GM12878 (cell line): ENCODE measurements around the gene MCMBP. TPM values are rescaled to one million over a fixed set of nuclear protein-coding genes. Genes with fewer than 3 reads are reported as not detected.
A peak's percentile ranks its signal among the peaks of the same experiment; 100 is the strongest.

Experiments used
- ATAC-seq: fragments of 200-7000 bp; cut with Tn5 transposase; 3 replicates; pipeline ENCODE4 v1.9.1; 2020; ENCODE audit warnings: mild to moderate bottlenecking, moderate library complexity
- BruUV-seq: library from RNA; stranded (reverse); fragments of 400-500 nt; replicated peaks from 2 replicates; lab custom pipeline; 2021; lab: Mats Ljungman, UMichigan
- CTCF ChIA-PET: fragments of 300-600 bp; sonication (Branson Sonifier 250); formaldehyde crosslinking; extraction: SDS; loops from one replicate; lab custom pipeline; 2021; ENCODE audit warnings: inconsistent platforms; lab: Yijun Ruan, JAX
- POLR2A ChIA-PET: fragments of 350-600 bp; formaldehyde crosslinking; extraction: SDS; loops from one replicate; lab custom pipeline; 2021; ENCODE audit warnings: inconsistent platforms; lab: Charles Lee
- RAD21 ChIA-PET: fragments of 300-600 bp; sonication (Branson Sonifier 250); formaldehyde crosslinking; loops from one replicate; lab custom pipeline; 2023; ENCODE audit warnings: antibody characterized with exemption; ENCODE audit not compliant: unreplicated experiment; lab: Charles Lee
- SMC1A ChIA-PET: fragments of 300-600 bp; sonication (Branson Sonifier 250); formaldehyde crosslinking; loops from one replicate; lab custom pipeline; 2023; ENCODE audit not compliant: unreplicated experiment, uncharacterized antibody; lab: Charles Lee
- DNase-seq: peaks from one replicate; pipeline ENCODE4 v3.0.0-alpha.2; 2011; ENCODE audit warnings: low read depth, low spot score
- FAIRE-seq: peaks from 3 replicates; lab custom pipeline; 2011; peaks lifted over from hg19 to GRCh38; lab: Jason Lieb, UNC
- H2AFZ ChIP-seq: 2 replicates; pipeline ENCODE4 v1.6.0; 2011; ENCODE audit warnings: low read depth, low read length, control low read depth; ENCODE audit not compliant: control insufficient read depth
- H3K27ac ChIP-seq: 2 replicates; pipeline ENCODE4 v1.5.1; 2011; ENCODE audit warnings: control low read depth; ENCODE audit not compliant: control insufficient read depth, insufficient read depth
- H3K27me3 ChIP-seq, 2 experiments: replicated peaks in 1 of 2; 2 replicates each; pipeline versions ENCODE4 v1.6.0 to v1.6.1; 2011; ENCODE audit warnings: low read length in 1 of 2; ENCODE audit not compliant: control insufficient read depth in 2 of 2, insufficient read depth in 2 of 2
- H3K36me3 ChIP-seq, 2 experiments: 2 replicates each; pipeline ENCODE4 v1.5.1; 2011; ENCODE audit warnings: low read length in 1 of 2; ENCODE audit not compliant: control insufficient read depth in 2 of 2, insufficient read depth in 2 of 2
- H3K4me1 ChIP-seq: 2 replicates; pipeline ENCODE4 v1.6.1; 2011; ENCODE audit warnings: mild to moderate bottlenecking, low read length, moderate library complexity, mixed read lengths; ENCODE audit not compliant: control insufficient read depth, insufficient read depth
- H3K4me2 ChIP-seq: 2 replicates; pipeline ENCODE4 v1.6.0; 2011; ENCODE audit warnings: control low read depth; ENCODE audit not compliant: control insufficient read depth, insufficient read depth
- H3K4me3 ChIP-seq: fragments of 200-600 bp; sonication (generic); 2 replicates; pipeline ENCODE4 v1.5.1; 2016
- H3K79me2 ChIP-seq: 2 replicates; pipeline ENCODE4 v1.6.0; 2011; ENCODE audit warnings: low read length; ENCODE audit not compliant: control insufficient read depth, insufficient read depth
- H3K9ac ChIP-seq: 2 replicates; pipeline ENCODE4 v1.8.0; 2011; ENCODE audit warnings: low read length, control low read depth, mixed read lengths; ENCODE audit not compliant: control insufficient read depth, insufficient read depth
- H3K9me3 ChIP-seq: replicated peaks from 3 replicates; pipeline ENCODE4 v1.5.1; 2011; ENCODE audit warnings: mild to moderate bottlenecking, low read length; ENCODE audit not compliant: control insufficient read depth, insufficient read depth
- H4K20me1 ChIP-seq: 2 replicates; pipeline ENCODE4 v1.6.0; 2011; ENCODE audit not compliant: control insufficient read depth, insufficient read depth
- IRF4 ChIP-seq: IDR thresholded peaks from 2 replicates; pipeline ENCODE4 v1.6.1; 2011; ENCODE audit warnings: low read depth, low read length
- KDM1A ChIP-seq: fragments of 200-600 bp; sonication (generic); IDR thresholded peaks from 2 replicates; pipeline ENCODE4 v1.6.1; 2016; ENCODE audit warnings: borderline replicate concordance
- KLF5 ChIP-seq: fragments of 450-650 bp; IDR thresholded peaks from 2 replicates; pipeline ENCODE4 v1.6.1; 2014; ENCODE audit warnings: mild to moderate bottlenecking; ENCODE audit not compliant: partially characterized antibody
- LARP7 ChIP-seq: fragments of 450-650 bp; IDR thresholded peaks from 2 replicates; pipeline ENCODE4 v1.6.1; 2017; ENCODE audit warnings: mild to moderate bottlenecking
- NFIC ChIP-seq: IDR thresholded peaks from 2 replicates; pipeline ENCODE4 v1.6.1; 2012; ENCODE audit warnings: low read depth, mild to moderate bottlenecking, inconsistent platforms, low read length, moderate library complexity
- NFYB ChIP-seq: IDR thresholded peaks from 2 replicates; pipeline ENCODE4 v1.6.1; 2011; ENCODE audit warnings: low read depth, mild to moderate bottlenecking, low read length, improper control_type of control experiment, moderate library complexity; ENCODE audit not compliant: insufficient read depth
- PAX8 ChIP-seq: fragments of 450-650 bp; IDR thresholded peaks from 2 replicates; pipeline ENCODE4 v1.6.1; 2017; ENCODE audit warnings: mild to moderate bottlenecking, moderate library complexity
- POLR2AphosphoS2 ChIP-seq: IDR thresholded peaks from 2 replicates; pipeline ENCODE4 v1.6.1; 2011; ENCODE audit warnings: low read depth, mild to moderate bottlenecking, low read length, improper control_type of control experiment, moderate library complexity
- SPI1 ChIP-seq: IDR thresholded peaks from 2 replicates; pipeline ENCODE4 v1.6.1; 2011; ENCODE audit warnings: low read depth, mild to moderate bottlenecking, low read length, moderate library complexity, borderline replicate concordance; ENCODE audit not compliant: insufficient read depth
- SRF ChIP-seq, 2 experiments: IDR thresholded peaks; 2 replicates each; pipeline ENCODE4 v1.6.1; 2011; ENCODE audit warnings: low read depth in 2 of 2, low read length in 2 of 2, mild to moderate bottlenecking in 1 of 2, moderate library complexity in 1 of 2
- TCF7 ChIP-seq: IDR thresholded peaks from 2 replicates; pipeline ENCODE4 v1.6.1; 2014; ENCODE audit warnings: antibody characterized with exemption, borderline replicate concordance
- ZNF622 ChIP-seq: fragments of 450-650 bp; IDR thresholded peaks from 2 replicates; pipeline ENCODE4 v1.6.1; 2017; ENCODE audit warnings: mild to moderate bottlenecking, inconsistent platforms
- ZZZ3 ChIP-seq: IDR thresholded peaks from 2 replicates; pipeline ENCODE4 v1.6.1; 2011; ENCODE audit warnings: low read depth; ENCODE audit not compliant: control insufficient read depth, insufficient read length
- WGBS: methylation state at CpG from one replicate; pipeline ENCODE4 v1.1.6; 2016; ENCODE audit warnings: low lambda C conversion rate; ENCODE audit not compliant: insufficient replicate concordance, insufficient coverage; ENCODE audit errors: missing lambda C conversion rate; 5-methylcytosine and 5-hydroxymethylcytosine counted together
- in situ Hi-C: fragments of 300-500 bp; cut with MboI; formaldehyde crosslinking; loops from 9 replicates; pipeline ENCODE4 v1.14.3; 2018; ENCODE audit warnings: mixed read lengths
- intact Hi-C: fragments of 100-400 bp; cut with micrococcal nuclease; formaldehyde crosslinking; loops from one replicate; pipeline ENCODE4 v1.14.2; 2022; ENCODE audit not compliant: unreplicated experiment
- polyA plus RNA-seq, 11 experiments: library from polyadenylated mRNA; depleted of rRNA in 4 of 11; unstranded in 6 of 11; stranded (reverse) in 5 of 11; fragments of >200 nt; fragmentation: Nextera tagmentation in 4 of 11; fragmentation: Illumina TruSeq in 1 of 11; extraction: Ambion mirVana in 4 of 11; extraction: Trizol in 1 of 11; gene quantifications; 1 replicate in 1 of 11; 2 replicates in 10 of 11; pipeline versions ENCODE4 v1.2.1 to v1.2.3, GENCODE V29; 2011 to 2016; ENCODE audit warnings: inconsistent platforms in 2 of 11, missing spikeins in 2 of 11, low read depth in 1 of 11
- total RNA-seq, 4 experiments: library from RNA; depleted of rRNA in 3 of 4; stranded (reverse); fragments of >200 nt in 3 of 4; fragmentation: Illumina TruSeq in 1 of 4; extraction: Trizol in 1 of 4; gene quantifications; 2 replicates each; pipeline versions ENCODE4 v1.2.1 to v1.2.3, GENCODE V29; 2013 to 2021
- TF ChIP-seq, protein P1 (sequence below): IDR thresholded peaks from 2 replicates; pipeline ENCODE4 v1.6.1; 2011; ENCODE audit warnings: low read depth, low read length, improper control_type of control experiment, borderline replicate concordance
- TF ChIP-seq, protein P2 (sequence below): IDR thresholded peaks from 2 replicates; pipeline ENCODE4 v1.6.1; 2012; ENCODE audit warnings: low read depth, low read length, improper control_type of control experiment
- TF ChIP-seq, protein P3 (sequence below): fragments of 450-650 bp; IDR thresholded peaks from 2 replicates; pipeline ENCODE4 v1.6.1; 2014; ENCODE audit warnings: mild to moderate bottlenecking

MCMBP gene
- total and polyA plus RNA-seq, 10 of the 15 experiments (the other 5 are each of a cell fraction or from before 2014, with no cell fraction given): 7.6 to 93.1 (median 75.7) TPM

DNA sequence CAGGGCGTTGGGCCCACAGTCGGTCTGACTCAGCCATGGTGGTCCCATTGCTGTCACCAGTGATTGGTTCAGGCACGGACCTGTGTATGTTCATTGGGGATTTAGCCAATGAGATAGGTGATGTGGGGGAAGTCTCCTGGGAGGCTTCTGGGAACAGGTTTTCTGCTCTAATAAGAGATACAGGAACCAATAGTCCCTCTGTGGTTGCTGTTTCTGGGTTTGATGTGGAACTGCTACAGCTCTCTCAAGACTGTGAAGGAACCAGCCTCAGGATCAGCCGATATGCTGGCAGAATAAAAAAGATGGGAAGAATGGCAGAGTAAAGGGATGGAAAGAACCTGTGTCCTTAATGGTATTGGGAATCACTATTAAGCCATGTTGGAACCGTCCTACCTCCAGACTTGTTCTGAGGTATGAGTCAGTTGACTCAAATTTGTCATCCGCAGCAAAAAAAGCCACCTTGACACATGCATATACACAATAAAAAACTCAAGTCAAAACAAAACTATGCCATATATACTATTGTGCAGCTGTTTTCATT is 70.6 kb downstream of the MCMBP start (continued):
- no peak for TF ChIP-seq ZZZ3
- 0 out of 2 replicates have a peak, but pooled peaks have one; percentile 19 for TF ChIP-seq SPI1
- TF ChIP-seq, protein P1, sequence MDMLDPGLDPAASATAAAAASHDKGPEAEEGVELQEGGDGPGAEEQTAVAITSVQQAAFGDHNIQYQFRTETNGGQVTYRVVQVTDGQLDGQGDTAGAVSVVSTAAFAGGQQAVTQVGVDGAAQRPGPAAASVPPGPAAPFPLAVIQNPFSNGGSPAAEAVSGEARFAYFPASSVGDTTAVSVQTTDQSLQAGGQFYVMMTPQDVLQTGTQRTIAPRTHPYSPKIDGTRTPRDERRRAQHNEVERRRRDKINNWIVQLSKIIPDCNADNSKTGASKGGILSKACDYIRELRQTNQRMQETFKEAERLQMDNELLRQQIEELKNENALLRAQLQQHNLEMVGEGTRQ: no peak
- peak; percentile 71 for TF ChIP-seq NFIC
- TF ChIP-seq POLR2AphosphoS2: no peak
- TF ChIP-seq, all 136 proteins: peak for 19

DNA sequence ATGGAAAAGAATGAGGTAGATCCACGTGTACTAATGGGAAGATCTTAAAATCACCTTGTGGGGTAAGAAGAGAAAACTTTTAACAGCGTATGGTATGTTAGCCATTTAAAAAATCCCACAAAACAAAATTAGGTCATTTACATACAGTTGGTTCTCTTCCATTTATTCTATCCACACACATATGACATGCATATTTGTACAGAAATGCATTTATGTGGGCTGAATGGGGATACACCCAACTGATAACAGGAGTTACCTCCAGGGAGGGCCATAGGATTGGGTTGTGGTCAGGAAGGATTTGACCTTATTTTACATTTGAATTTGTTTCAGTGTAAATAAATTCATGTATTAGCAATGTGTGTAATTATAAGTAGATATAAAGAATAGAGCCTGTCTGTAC is 71.5 kb downstream of the MCMBP start:
- Histone ChIP-seq H3K9me3 (no peaks in the 10 kb centered on the region), H3K4me2 (no peak overlapping the region), H3K27ac (no peak overlapping the region), H4K20me1 (no peaks in the 10 kb centered on the region), H3K4me3 (no peak overlapping the region), H3K27me3 (no peaks in the 10 kb centered on the region), H3K79me2 (no peaks in the 10 kb centered on the region), H3K36me3 (no peaks in the 10 kb centered on the region; a peak in 3 of 4 replicates), H3K4me1 (peaks cover 5% of the 10 kb centered on the region; the same call in 1 of the 2 replicates), H3K9ac (no peak overlapping the region), H2AFZ (no peak overlapping the region)
- TF ChIP-seq, protein P2, sequence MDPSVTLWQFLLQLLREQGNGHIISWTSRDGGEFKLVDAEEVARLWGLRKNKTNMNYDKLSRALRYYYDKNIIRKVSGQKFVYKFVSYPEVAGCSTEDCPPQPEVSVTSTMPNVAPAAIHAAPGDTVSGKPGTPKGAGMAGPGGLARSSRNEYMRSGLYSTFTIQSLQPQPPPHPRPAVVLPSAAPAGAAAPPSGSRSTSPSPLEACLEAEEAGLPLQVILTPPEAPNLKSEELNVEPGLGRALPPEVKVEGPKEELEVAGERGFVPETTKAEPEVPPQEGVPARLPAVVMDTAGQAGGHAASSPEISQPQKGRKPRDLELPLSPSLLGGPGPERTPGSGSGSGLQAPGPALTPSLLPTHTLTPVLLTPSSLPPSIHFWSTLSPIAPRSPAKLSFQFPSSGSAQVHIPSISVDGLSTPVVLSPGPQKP: no peak
- TF ChIP-seq TCF7 (no peak), LARP7 (no peak), NFYB (no peak), SRF (IDR thresholded peaks at IDR 0.05; ENCODE audit: low read depth in 2 of 2, low read length in 2 of 2) (no peak), PAX8 (no peak), KLF5 (no peak), ZNF622 (no peak), IRF4 (no peak), KDM1A (no peak)
- TF ChIP-seq, protein P3, sequence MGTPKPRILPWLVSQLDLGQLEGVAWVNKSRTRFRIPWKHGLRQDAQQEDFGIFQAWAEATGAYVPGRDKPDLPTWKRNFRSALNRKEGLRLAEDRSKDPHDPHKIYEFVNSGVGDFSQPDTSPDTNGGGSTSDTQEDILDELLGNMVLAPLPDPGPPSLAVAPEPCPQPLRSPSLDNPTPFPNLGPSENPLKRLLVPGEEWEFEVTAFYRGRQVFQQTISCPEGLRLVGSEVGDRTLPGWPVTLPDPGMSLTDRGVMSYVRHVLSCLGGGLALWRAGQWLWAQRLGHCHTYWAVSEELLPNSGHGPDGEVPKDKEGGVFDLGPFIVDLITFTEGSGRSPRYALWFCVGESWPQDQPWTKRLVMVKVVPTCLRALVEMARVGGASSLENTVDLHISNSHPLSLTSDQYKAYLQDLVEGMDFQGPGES: no peak
- WGBS: 67% methylated on average over 2 of the region's 2 CpGs
- RAD21 ChIA-PET: interaction anchor here (1.2 kb wide), 1 partner anchor 17 kb away, joined by 4 read pairs; no protein-coding TSS in a partner anchor
- POLR2A ChIA-PET: interaction anchor here (0.7 to 1.1 kb wide), 3 partner anchors 10 to 93 kb away, joined by 3 read pairs; no protein-coding TSS in a partner anchor
- DNase-seq (no peak), FAIRE-seq (no peak), ATAC-seq (no peak)
- in situ Hi-C loops (no loop called here), intact Hi-C loops (no loop called here)
- TSS peak; percentile 6 for BruUV-seq
- CTCF ChIA-PET: interaction anchor here (1.4 to 3.1 kb wide), 4 partner anchors 10 to 114 kb away, joined by 4 to 13 read pairs (median 7); no protein-coding TSS in a partner anchor
- SMC1A ChIA-PET: interaction anchor here (1.0 to 3.6 kb wide), 5 partner anchors 10 to 114 kb away, joined by 3 to 14 read pairs (median 4); no protein-coding TSS in a partner anchor
